Lung (tissue), 12 donors: ENCODE data around the gene ADAMTS12. TPM values are rescaled to one million over a fixed set of nuclear protein-coding genes. Genes with fewer than 3 reads are reported as not detected.

ENCODE experiments used
- ATAC-seq: fragments of 200-7000 bp; cut with Tn5 transposase; one replicate; pipeline ENCODE4 v1.9.1; 2020; ENCODE audit warnings: moderate number of reproducible peaks; ENCODE audit not compliant: insufficient read depth, low FRiP score
- DNase-seq, 3 donors: peaks; one replicate each; pipeline ENCODE4 v3.0.0-alpha.2; 2013 to 2017
- H3K27ac ChIP-seq, 2 donors: one replicate each; pipeline ENCODE4 v1.5.1; 2013; ENCODE audit warnings: mild to moderate bottlenecking in 2 of 2, moderate library complexity in 2 of 2, control low read depth in 1 of 2, inconsistent platforms in 1 of 2, low read depth in 1 of 2, low read length in 1 of 2
- H3K27me3 ChIP-seq, 3 donors: one replicate each; pipeline ENCODE4 v1.5.1; 2013; ENCODE audit warnings: low read length in 2 of 3; ENCODE audit not compliant: control insufficient read depth in 3 of 3, insufficient read depth in 3 of 3
- H3K36me3 ChIP-seq, 4 donors: one replicate each; pipeline ENCODE4 v1.5.1; 2013; ENCODE audit warnings: low read length in 4 of 4, mild to moderate bottlenecking in 1 of 4, moderate library complexity in 1 of 4; ENCODE audit not compliant: control insufficient read depth in 4 of 4, insufficient read depth in 4 of 4
- H3K4me1 ChIP-seq, 5 donors: one replicate each; pipeline ENCODE4 v1.5.1; 2013; ENCODE audit warnings: low read length in 5 of 5, mild to moderate bottlenecking in 2 of 5, moderate library complexity in 1 of 5; ENCODE audit not compliant: control insufficient read depth in 5 of 5, insufficient read depth in 5 of 5
- H3K4me3 ChIP-seq: one replicate; pipeline ENCODE4 v1.5.1; 2013; ENCODE audit warnings: mild to moderate bottlenecking, control low read depth, moderate library complexity
- H3K9ac ChIP-seq, 2 donors: one replicate each; pipeline ENCODE4 v1.5.1; 2013; ENCODE audit warnings: low read length in 2 of 2, control low read depth in 1 of 2; ENCODE audit not compliant: insufficient read depth in 1 of 2
- H3K9me3 ChIP-seq, 4 donors: one replicate each; pipeline ENCODE4 v1.5.1; 2013; ENCODE audit warnings: low read length in 3 of 4, mild to moderate bottlenecking in 1 of 4, moderate library complexity in 1 of 4; ENCODE audit not compliant: control insufficient read depth in 4 of 4, insufficient read depth in 3 of 4
- CTCF ChIP-seq: IDR thresholded peaks from 2 replicates; pipeline ENCODE4 v1.5.1; 2012; ENCODE audit warnings: mild to moderate bottlenecking; ENCODE audit errors: control extremely low read depth, extremely low read depth
- WGBS, 2 donors: extraction: QIAGEN DNeasy Blood & Tissue Kit; methylation state at CpG; one replicate each; pipeline ENCODE4 v1.1.7; 2013; 5-methylcytosine and 5-hydroxymethylcytosine counted together
- polyA plus RNA-seq, 2 donors: library from polyadenylated mRNA; stranded (reverse); fragments of 200-250 nt; gene quantifications; one replicate each; pipeline ENCODE4 v1.2.1, GENCODE V29; 2013
- total RNA-seq, 2 donors: library from RNA; depleted of rRNA in 1 of 2; stranded (reverse); fragments of >200 nt in 1 of 2; gene quantifications; one replicate each; pipeline ENCODE4 v1.2.1, GENCODE V29; 2014 to 2021
- donor health status: control.
- donor health status: control.
- donor health status: Bipolar disorder and iron deficiency.
- donor health status: healthy.
- donor health status: DM: yes; HTN: yes; CAD: no.

The ADAMTS12 gene
- total and polyA plus RNA-seq, 4 donors, result 1.3 to 55.1 (median 4.3) TPM

- 19 to 32% methylated on average over 54 of the region's 54 CpGs for WGBS, 2 donors
- no peak for ATAC-seq
- no peak for TF ChIP-seq CTCF
- Histone ChIP-seq H3K9ac (no peak overlapping the region), H3K27me3 (peaks cover 10 to 66% (median 62%) of the 10 kb centered on the region in 3 donors), H3K4me1 (peaks cover 0 to 18% (median 4%) of the 10 kb centered on the region in 5 donors), H3K4me3 (no peak overlapping the region), H3K9me3 (peaks cover 0 to 9% (median 0%) of the 10 kb centered on the region in 4 donors), H3K36me3 (no peaks in the 10 kb centered on the region), H3K27ac (no peak overlapping the region)
- DNase-seq, result no peak
Observed at GRCh38 chr5:33937707-33938506, 46.1 kb upstream of the ADAMTS12 start.

GRCh38 chr5:33937017-33937706 lies 45.4 kb upstream of the ADAMTS12 start:
- DNase-seq (no peak), ATAC-seq (no peak)
- TF ChIP-seq CTCF, result no peak
- H3K9me3 ChIP-seq, result peaks cover 0 to 7% (median 0%) of the 10 kb centered on the region in 4 donors
- H3K27me3 ChIP-seq, result peaks cover 10 to 59% (median 57%) of the 10 kb centered on the region in 3 donors
- H3K4me1 ChIP-seq, result peaks cover 0 to 18% (median 4%) of the 10 kb centered on the region in 5 donors
- H3K36me3 ChIP-seq, result no peaks in the 10 kb centered on the region
- 31 to 46% methylated on average over 54 of the region's 54 CpGs for WGBS, 2 donors
- H3K27ac ChIP-seq, result no peak overlapping the region
- no peak overlapping the region for H3K4me3 ChIP-seq
- no peak overlapping the region for H3K9ac ChIP-seq

- DNase-seq (peak; percentile 12 to 36 (median 21)), ATAC-seq (no peak)
- no peak for TF ChIP-seq CTCF
Observed at GRCh38 chr5:33936381-33937016, 44.7 kb upstream of the ADAMTS12 start, which contains the start of gene RXFP3. RXFP3 (plus strand) TSS chr5:33936386; CDS start chr5:33936741, 355 bp downstream.

More at GRCh38 chr5:33936381-33937016, 44.7 kb upstream of the ADAMTS12 start, which contains the start of gene RXFP3:
- peaks cover 10 to 52% (median 50%) of the 10 kb centered on the region in 3 donors for H3K27me3 ChIP-seq
- WGBS, 2 donors, result 8 to 9% methylated on average over 45 of the region's 45 CpGs
- no peaks in the 10 kb centered on the region for H3K36me3 ChIP-seq
- peaks cover 0 to 6% (median 0%) of the 10 kb centered on the region in 4 donors for H3K9me3 ChIP-seq
- H3K4me3 ChIP-seq, result no peak within 1 kb of the TSS
- no peak within 1 kb of the TSS for H3K27ac ChIP-seq
- no peak within 1 kb of the TSS for H3K9ac ChIP-seq
- H3K4me1 ChIP-seq, result peaks cover 0 to 18% (median 4%) of the 10 kb centered on the region in 5 donors
